ENCODE data around the gene ANKRD55.

ANKRD55 gene

DNA sequence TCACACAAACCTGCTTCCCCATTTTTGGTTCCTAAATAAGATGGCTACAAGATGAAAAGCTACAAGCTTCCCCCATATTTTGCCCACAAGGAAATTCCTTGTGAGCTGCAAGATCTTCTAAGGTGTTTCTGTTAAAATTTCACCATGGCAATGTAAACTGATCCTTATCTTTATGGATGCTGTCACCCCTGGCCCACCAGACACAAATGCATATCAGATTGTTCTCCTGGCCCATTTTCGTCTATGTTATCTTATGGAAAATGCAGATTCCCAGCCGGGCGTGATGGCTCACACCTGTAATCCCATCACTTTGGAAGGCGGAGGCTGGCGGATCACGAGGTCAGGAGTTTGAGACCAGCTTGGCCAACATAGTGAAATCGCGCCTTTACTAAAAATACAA is 173.3 kb downstream of the ANKRD55 start:
- Histone ChIP-seq H3K27me3 (replicated peaks; ENCODE audit: control insufficient read depth, insufficient read depth, low read length) (no peaks in the 10 kb centered on the region), H3K36me3 (ENCODE audit: control insufficient read depth, insufficient read depth, low read length) (no peaks in the 10 kb centered on the region), H3K4me3 (replicated peaks; ENCODE audit: low read depth, low read length) (no peak overlapping the region)
- no peak for DNase-seq (ENCODE audit: extremely low read depth, insufficient read length)
- TF ChIP-seq, protein P1, sequence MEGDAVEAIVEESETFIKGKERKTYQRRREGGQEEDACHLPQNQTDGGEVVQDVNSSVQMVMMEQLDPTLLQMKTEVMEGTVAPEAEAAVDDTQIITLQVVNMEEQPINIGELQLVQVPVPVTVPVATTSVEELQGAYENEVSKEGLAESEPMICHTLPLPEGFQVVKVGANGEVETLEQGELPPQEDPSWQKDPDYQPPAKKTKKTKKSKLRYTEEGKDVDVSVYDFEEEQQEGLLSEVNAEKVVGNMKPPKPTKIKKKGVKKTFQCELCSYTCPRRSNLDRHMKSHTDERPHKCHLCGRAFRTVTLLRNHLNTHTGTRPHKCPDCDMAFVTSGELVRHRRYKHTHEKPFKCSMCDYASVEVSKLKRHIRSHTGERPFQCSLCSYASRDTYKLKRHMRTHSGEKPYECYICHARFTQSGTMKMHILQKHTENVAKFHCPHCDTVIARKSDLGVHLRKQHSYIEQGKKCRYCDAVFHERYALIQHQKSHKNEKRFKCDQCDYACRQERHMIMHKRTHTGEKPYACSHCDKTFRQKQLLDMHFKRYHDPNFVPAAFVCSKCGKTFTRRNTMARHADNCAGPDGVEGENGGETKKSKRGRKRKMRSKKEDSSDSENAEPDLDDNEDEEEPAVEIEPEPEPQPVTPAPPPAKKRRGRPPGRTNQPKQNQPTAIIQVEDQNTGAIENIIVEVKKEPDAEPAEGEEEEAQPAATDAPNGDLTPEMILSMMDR (IDR thresholded peaks at IDR 0.05; ENCODE audit: insufficient read depth, low read length, poor library complexity, severe bottlenecking), result no peak

- Histone ChIP-seq H3K4me3 (replicated peaks; ENCODE audit: low read depth, low read length) (no peak overlapping the region), H3K36me3 (ENCODE audit: control insufficient read depth, insufficient read depth, low read length) (no peaks in the 10 kb centered on the region), H3K27me3 (replicated peaks; ENCODE audit: control insufficient read depth, insufficient read depth, low read length) (no peaks in the 10 kb centered on the region)
- TF ChIP-seq, protein P1 (IDR thresholded peaks at IDR 0.05; ENCODE audit: insufficient read depth, low read length, poor library complexity, severe bottlenecking), result no peak
- DNase-seq (ENCODE audit: extremely low read depth, insufficient read length), result no peak
Observed at GRCh38 chr5:56056875-56057274, 176.3 kb downstream of the ANKRD55 start.

GRCh38 chr5:56055859-56056258 is 177.3 kb downstream of the ANKRD55 start:
- DNase-seq (ENCODE audit: extremely low read depth, insufficient read length), result no peak

DNA sequence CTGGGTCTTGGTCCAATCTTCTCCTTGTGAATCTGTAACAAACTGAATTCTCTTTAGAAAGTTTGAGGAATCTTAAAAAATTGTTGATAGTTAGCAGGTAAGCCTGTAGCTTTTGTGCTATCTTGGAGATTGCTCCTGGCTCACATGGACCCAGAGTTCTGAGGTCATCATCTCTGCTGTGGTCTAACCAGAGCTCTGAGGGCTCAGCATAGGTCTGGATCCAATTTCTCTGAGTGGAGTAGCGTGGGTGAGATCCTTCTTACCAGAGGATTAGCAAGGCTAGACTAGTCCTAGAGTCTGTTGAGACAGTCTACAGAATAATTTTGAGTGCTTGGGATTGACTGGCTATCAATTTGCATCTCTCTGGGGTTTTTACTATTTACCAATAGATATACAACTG is 177.8 kb downstream of the ANKRD55 start:
- H3K36me3 ChIP-seq (ENCODE audit: control insufficient read depth, insufficient read depth, low read length), result no peaks in the 10 kb centered on the region
- no peak for DNase-seq (ENCODE audit: extremely low read depth, insufficient read length)
- H3K4me3 ChIP-seq (replicated peaks; ENCODE audit: low read depth, low read length), result no peak overlapping the region
- no peaks in the 10 kb centered on the region for H3K27me3 ChIP-seq (replicated peaks; ENCODE audit: control insufficient read depth, insufficient read depth, low read length)
- TF ChIP-seq, protein P1 (IDR thresholded peaks at IDR 0.05; ENCODE audit: insufficient read depth, low read length, poor library complexity, severe bottlenecking), result no peak

More at GRCh38 chr5:56055859-56056258, 177.3 kb downstream of the ANKRD55 start:
- no peaks in the 10 kb centered on the region for H3K36me3 ChIP-seq (ENCODE audit: control insufficient read depth, insufficient read depth, low read length)
- H3K27me3 ChIP-seq (replicated peaks; ENCODE audit: control insufficient read depth, insufficient read depth, low read length), result no peaks in the 10 kb centered on the region
- TF ChIP-seq, protein P1 (IDR thresholded peaks at IDR 0.05; ENCODE audit: insufficient read depth, low read length, poor library complexity, severe bottlenecking), result no peak
- H3K4me3 ChIP-seq (replicated peaks; ENCODE audit: low read depth, low read length), result no peak overlapping the region

GRCh38 chr5:56054666-56055065 is 178.5 kb downstream of the ANKRD55 start:
- Histone ChIP-seq H3K4me3 (replicated peaks; ENCODE audit: low read depth, low read length) (no peak overlapping the region), H3K36me3 (ENCODE audit: control insufficient read depth, insufficient read depth, low read length) (no peaks in the 10 kb centered on the region), H3K27me3 (replicated peaks; ENCODE audit: control insufficient read depth, insufficient read depth, low read length) (no peaks in the 10 kb centered on the region)
- TF ChIP-seq, protein P1 (IDR thresholded peaks at IDR 0.05; ENCODE audit: insufficient read depth, low read length, poor library complexity, severe bottlenecking), result no peak
- DNase-seq (ENCODE audit: extremely low read depth, insufficient read length), result no peak

DNA sequence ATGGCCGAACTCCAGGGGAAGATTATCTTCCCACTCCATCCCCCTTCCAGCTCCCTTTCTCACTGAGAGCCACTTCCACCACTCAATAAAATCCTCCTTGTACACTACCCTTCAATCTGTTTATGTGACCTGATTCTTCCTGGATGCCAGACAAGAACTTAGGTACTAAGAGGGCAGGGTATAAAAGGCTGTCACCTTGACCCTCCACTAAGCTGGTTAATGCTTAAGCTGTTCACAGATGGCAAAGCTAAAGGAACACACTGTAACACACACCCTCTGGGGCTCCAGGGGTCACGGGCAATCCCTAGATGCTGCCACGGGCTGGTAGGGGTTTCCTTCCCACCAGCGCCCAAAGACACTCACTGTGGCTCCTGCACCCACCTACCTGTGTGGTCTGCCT is 179.8 kb downstream of the ANKRD55 start:
- Histone ChIP-seq H3K27me3 (replicated peaks; ENCODE audit: control insufficient read depth, insufficient read depth, low read length) (no peaks in the 10 kb centered on the region), H3K4me3 (replicated peaks; ENCODE audit: low read depth, low read length) (no peak overlapping the region), H3K36me3 (ENCODE audit: control insufficient read depth, insufficient read depth, low read length) (no peaks in the 10 kb centered on the region)
- TF ChIP-seq, protein P1 (IDR thresholded peaks at IDR 0.05; ENCODE audit: insufficient read depth, low read length, poor library complexity, severe bottlenecking), result no peak
- DNase-seq (ENCODE audit: extremely low read depth, insufficient read length), result no peak
